ENCODE data around the gene DPH5. TPM values are rescaled to one million over a fixed set of nuclear protein-coding genes. Genes with fewer than 3 reads are reported as not detected.
"Not testable (repeated sequence)": the region's sequence is repeated elsewhere in the genome, so short reads cannot be mapped to it uniquely, and the experiment has no call there.

The DPH5 gene
- total and polyA plus RNA-seq, 2 of the 4 experiments (the other 2 are of a cell fraction): 32.3 to 42.0 TPM

GRCh38 chr1:100949515-100950158 is 75.9 kb downstream of the DPH5 start:
- POLR2A ChIA-PET (ENCODE audit: unreplicated experiment); H3K4me3 ChIP-seq (ENCODE audit: insufficient read depth, low read depth, low read length); H3K27ac ChIP-seq (ENCODE audit: insufficient read depth, low read length); H4K5ac ChIP-seq (ENCODE audit: low read depth, low read length); H4K8ac ChIP-seq (ENCODE audit: low read depth in 2 of 2, low read length in 2 of 2); dilution Hi-C loops (cut with HindIII; ENCODE audit: low sequenced_read_pairs, unreplicated experiment); H3K9me3 ChIP-seq (ENCODE audit: control insufficient read depth, insufficient read depth, low read length); H3K18ac ChIP-seq (ENCODE audit: low read depth, low read length); H2BK5ac ChIP-seq (ENCODE audit: low read depth, low read length, poor library complexity, severe bottlenecking); in situ Hi-C loops (cut with MboI; ENCODE audit: low sequenced_read_pairs); H3K9ac ChIP-seq (ENCODE audit: low read depth, low read length); H3K36me3 ChIP-seq (ENCODE audit: control insufficient read depth, insufficient read depth, low read length); H2BK15ac ChIP-seq (ENCODE audit: low read depth, low read length); H2BK120ac ChIP-seq (ENCODE audit: low read depth, low read length); H3K4me2 ChIP-seq (ENCODE audit: low read depth, low read length); BruUV-seq (replicated peaks); H3K4me1 ChIP-seq (ENCODE audit: control insufficient read depth, insufficient read depth, low read length); H3K4ac ChIP-seq (ENCODE audit: low read depth, low read length); H4K20me1 ChIP-seq (ENCODE audit: insufficient read depth, low read length); H4K91ac ChIP-seq (ENCODE audit: insufficient read depth, low read depth, low read length); H2AK9ac ChIP-seq (replicated peaks; ENCODE audit: low read depth, low read length, poor library complexity); H2BK20ac ChIP-seq (ENCODE audit: low read depth, low read length); H3K9me1 ChIP-seq (ENCODE audit: insufficient read depth, low read length); H2AFZ ChIP-seq (replicated peaks; ENCODE audit: low read length, poor library complexity); H3K56ac ChIP-seq (ENCODE audit: extremely low read depth, insufficient read depth, low read length); intact Hi-C loops (cut with micrococcal nuclease); H3K27me3 ChIP-seq (ENCODE audit: control insufficient read depth, insufficient read depth, low read length): not testable (repeated sequence)
- H3K79me1 ChIP-seq (ENCODE audit: low read depth in 1 of 2, low read length in 2 of 2): peaks cover 15 to 36% of the 10 kb centered on the region in 2 experiments
- 20% methylated on average over 1 of the region's 9 CpGs; no CpG with 5 or more reads in 1 of the 2 experiments for WGBS, 2 experiments (ENCODE audit: extremely low coverage in 2 of 2, insufficient read length in 1 of 2)
- H3K14ac ChIP-seq (replicated peaks; ENCODE audit: low read depth, low read length): 0 out of 2 replicates have a peak overlapping the region, but pooled peaks have one; percentile 30
- DNase-seq (peak; percentile 10), ATAC-seq (ENCODE audit: low read depth) (peak; percentile 58)
- CTCF ChIA-PET: interaction anchor here (0.6 to 1.1 kb wide), 2 partner anchors 11 to 70 kb away, joined by 4 to 5 read pairs; no protein-coding TSS in a partner anchor
- 0 out of 2 replicates have a peak overlapping the region, but pooled peaks have one; percentile 21 for H3K23ac ChIP-seq (ENCODE audit: low read depth, low read length)
- peak overlapping the region; percentile 59; the same call in 1 of the 2 replicates for H2AK5ac ChIP-seq (ENCODE audit: low read depth, low read length)

GRCh38 chr1:100948721-100949405 is 76.7 kb downstream of the DPH5 start:
- H3K9me1 ChIP-seq (ENCODE audit: insufficient read depth, low read length); H4K20me1 ChIP-seq (ENCODE audit: insufficient read depth, low read length); POLR2A ChIA-PET (ENCODE audit: unreplicated experiment); H3K18ac ChIP-seq (ENCODE audit: low read depth, low read length); ATAC-seq (ENCODE audit: low read depth); H2BK120ac ChIP-seq (ENCODE audit: low read depth, low read length); H2AFZ ChIP-seq (replicated peaks; ENCODE audit: low read length, poor library complexity); H3K56ac ChIP-seq (ENCODE audit: extremely low read depth, insufficient read depth, low read length); H2BK20ac ChIP-seq (ENCODE audit: low read depth, low read length); H2BK5ac ChIP-seq (ENCODE audit: low read depth, low read length, poor library complexity, severe bottlenecking); H3K23ac ChIP-seq (ENCODE audit: low read depth, low read length); H3K9me3 ChIP-seq (ENCODE audit: control insufficient read depth, insufficient read depth, low read length); intact Hi-C loops (cut with micrococcal nuclease); H2AK9ac ChIP-seq (replicated peaks; ENCODE audit: low read depth, low read length, poor library complexity); H2BK15ac ChIP-seq (ENCODE audit: low read depth, low read length); H3K27me3 ChIP-seq (ENCODE audit: control insufficient read depth, insufficient read depth, low read length); H2AK5ac ChIP-seq (ENCODE audit: low read depth, low read length); in situ Hi-C loops (cut with MboI; ENCODE audit: low sequenced_read_pairs); H3K4me2 ChIP-seq (ENCODE audit: low read depth, low read length); H3K27ac ChIP-seq (ENCODE audit: insufficient read depth, low read length); H3K4me3 ChIP-seq (ENCODE audit: insufficient read depth, low read depth, low read length); H3K36me3 ChIP-seq (ENCODE audit: control insufficient read depth, insufficient read depth, low read length); H3K9ac ChIP-seq (ENCODE audit: low read depth, low read length); DNase-seq; H3K4ac ChIP-seq (ENCODE audit: low read depth, low read length); H3K4me1 ChIP-seq (ENCODE audit: control insufficient read depth, insufficient read depth, low read length); BruUV-seq (replicated peaks); H3K14ac ChIP-seq (replicated peaks; ENCODE audit: low read depth, low read length); H4K8ac ChIP-seq (ENCODE audit: low read depth in 2 of 2, low read length in 2 of 2); H4K5ac ChIP-seq (ENCODE audit: low read depth, low read length); dilution Hi-C loops (cut with HindIII; ENCODE audit: low sequenced_read_pairs, unreplicated experiment); H4K91ac ChIP-seq (ENCODE audit: insufficient read depth, low read depth, low read length): not testable (repeated sequence)
- CTCF ChIA-PET: interaction anchor here (0.6 kb wide), 1 partner anchor 71 kb away, joined by 4 read pairs; no protein-coding TSS in a partner anchor
- peaks cover 15 to 30% of the 10 kb centered on the region in 2 experiments for H3K79me1 ChIP-seq (ENCODE audit: low read depth in 1 of 2, low read length in 2 of 2)
- WGBS, 2 experiments (ENCODE audit: extremely low coverage in 2 of 2, insufficient read length in 1 of 2): 100% methylated on average over 3 of the region's 7 CpGs; no CpG with 5 or more reads in 1 of the 2 experiments
